GM21529 (cell line): Measurements from ENCODE around the gene CD164L2.
"Not testable (repeated sequence)": the region's sequence is repeated elsewhere in the genome, so short reads cannot be mapped to it uniquely, and the experiment has no call there.

Source experiments
- ATAC-seq: cut with Tn5 transposase; IDR thresholded peaks from one replicate; pipeline ENCODE4 v1.9.1; 2021; ENCODE audit not compliant: unreplicated experiment

The CD164L2 gene

DNA sequence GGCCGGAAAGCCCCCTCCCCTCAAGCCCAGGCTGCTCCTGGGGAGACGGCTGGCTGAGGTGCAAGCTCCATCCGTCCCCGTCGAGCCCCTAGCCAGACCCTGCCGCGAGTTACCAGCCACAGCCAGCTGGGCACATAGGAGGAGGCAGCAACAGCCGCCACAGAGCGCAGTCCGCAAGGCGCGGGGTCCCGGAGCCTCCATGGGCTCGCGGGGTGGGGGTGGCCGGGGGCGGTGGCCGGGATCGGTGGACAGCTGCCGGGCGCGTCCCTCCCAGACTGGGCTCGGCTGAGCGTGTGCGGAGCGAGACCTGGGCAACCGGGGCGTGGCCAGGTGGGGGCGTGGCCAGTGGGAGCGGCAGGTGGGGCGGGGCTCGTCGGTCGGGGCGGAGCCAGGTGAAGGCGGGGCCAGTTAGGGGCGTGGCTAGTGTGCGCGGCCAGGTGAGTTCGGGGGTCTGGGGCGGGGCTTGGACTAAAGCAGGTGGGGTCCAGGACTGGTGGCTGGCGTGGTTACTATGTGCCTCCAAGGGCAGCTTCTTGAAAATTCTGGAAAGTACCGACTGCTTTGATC lies at the start of gene CD164L2:
Gene CD164L2 (minus strand): TSS at position 295 of the 567 bp plus-strand sequence. CDS start 94 bp downstream, at position 201.
- ATAC-seq = no peak

DNA sequence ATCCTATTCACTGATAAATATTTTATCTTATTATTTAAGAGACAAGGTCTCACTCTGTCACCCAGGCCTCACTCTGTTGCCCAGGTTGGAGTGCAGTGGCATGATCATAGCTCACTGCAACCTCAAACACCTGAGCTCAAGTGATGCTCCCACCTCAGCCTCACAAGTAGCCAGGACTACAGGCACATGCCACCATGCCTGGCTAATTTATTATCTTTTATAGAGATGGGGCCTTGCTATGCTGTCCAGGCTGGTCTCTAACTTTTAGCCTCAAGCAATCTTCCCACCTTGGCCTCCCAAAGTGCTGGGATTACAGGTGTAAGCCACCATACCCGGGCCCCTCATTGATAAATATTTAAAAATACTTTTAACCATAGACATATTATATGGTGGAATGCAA lies 49.6 kb upstream of the CD164L2 start:
- not testable (repeated sequence) for ATAC-seq

DNA sequence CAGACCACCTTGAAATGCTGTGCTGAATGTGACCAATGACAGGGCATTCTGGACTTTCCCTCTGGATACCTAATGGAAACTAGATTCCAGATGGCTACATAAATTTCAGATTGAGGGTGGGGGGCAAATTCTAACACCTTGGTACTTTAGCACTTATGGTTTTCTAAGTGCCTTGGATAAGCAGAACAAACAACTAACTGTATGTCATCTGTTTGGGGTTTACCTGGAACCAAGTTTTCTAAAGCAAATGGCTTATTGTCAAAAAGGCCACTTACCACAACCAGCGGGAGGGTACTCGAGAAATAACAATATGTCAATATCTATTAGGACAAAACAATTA lies 48.4 kb upstream of the CD164L2 start:
- ATAC-seq = no peak

DNA sequence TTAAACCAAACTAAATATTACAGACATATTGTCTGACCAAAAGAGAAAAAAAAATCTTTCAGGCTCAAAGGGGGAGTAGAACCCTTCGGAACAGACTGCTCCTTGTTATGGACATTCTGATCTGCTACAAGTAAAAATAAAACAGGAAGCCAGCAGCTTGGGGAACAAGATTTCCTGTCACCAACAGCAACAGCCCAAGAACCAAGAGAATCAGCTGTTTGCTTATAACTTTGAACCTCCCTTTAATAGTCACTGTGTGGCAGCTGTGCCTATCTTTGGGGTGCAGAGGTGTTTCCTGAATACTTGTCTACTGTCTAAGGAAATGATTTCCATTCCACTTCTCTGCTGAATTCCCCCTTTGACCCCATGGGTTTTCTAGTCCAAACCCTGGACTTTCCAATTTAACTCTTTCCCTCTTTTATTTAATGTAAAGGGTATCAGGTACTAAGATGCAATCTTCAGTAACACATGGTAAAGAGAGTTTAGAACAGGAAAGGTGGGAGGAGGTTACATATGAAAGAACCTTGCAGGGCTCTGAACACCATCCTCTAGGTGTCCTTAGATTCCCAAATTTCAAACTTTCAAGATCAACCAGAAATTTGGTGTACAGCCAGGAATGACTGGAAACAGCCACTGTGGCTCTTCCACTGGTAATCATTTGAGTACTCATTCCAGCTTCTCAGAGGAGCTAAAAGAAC lies 47.9 kb upstream of the CD164L2 start:
- no peak for ATAC-seq

DNA sequence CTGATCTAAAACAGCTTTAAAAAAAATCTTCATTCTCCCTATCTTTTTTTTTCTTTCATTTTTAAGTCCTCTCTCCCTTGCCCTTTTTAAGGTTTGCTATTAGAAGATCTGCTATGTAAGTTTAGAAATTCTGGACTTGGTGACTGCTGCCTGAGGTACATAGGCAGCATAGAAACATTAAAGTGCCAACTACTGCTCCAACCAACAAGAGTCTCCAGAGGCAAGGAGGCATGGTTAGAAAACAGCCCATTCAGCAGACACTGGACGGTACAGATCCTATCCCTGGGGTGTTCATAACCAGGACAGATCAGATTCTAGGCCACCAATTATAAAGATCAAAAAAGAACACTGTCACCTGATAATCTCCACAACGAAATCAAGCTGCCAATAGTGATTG lies 45.9 kb upstream of the CD164L2 start:
- ATAC-seq = no peak

DNA sequence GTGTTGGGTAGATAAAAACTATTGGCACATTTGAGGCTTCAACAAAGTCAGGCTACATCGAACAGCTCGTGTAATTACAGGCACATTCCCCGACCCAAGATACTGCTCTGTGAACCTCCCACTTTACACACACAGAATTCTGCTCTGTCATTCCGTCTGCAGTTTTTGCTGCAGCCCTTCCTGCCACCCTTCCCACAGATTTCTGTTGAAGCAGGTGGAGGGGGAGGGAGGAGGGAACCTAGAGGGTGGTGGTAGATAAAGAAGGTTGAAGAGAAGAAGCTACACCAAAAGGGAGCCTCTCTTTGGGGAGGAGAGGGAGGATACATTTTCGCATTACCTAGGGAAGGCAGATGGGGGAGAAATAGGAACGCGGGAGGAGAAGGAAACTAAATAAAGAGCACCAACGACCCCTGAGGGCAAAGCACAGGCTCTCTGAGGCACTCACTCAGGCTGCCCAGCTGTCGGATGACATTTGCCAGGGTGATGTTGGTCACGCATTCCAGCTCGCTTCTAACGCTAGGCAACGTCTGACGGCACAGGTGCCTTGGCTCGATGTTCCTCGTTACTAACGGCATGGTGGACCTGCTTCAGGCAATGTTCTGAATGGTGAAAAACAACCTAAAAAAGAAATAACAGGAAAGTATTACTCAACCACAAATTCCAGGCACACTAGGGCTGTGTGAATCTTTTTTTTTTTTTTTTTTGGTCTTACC lies 45.3 kb upstream of the CD164L2 start:
- no peak for ATAC-seq

DNA sequence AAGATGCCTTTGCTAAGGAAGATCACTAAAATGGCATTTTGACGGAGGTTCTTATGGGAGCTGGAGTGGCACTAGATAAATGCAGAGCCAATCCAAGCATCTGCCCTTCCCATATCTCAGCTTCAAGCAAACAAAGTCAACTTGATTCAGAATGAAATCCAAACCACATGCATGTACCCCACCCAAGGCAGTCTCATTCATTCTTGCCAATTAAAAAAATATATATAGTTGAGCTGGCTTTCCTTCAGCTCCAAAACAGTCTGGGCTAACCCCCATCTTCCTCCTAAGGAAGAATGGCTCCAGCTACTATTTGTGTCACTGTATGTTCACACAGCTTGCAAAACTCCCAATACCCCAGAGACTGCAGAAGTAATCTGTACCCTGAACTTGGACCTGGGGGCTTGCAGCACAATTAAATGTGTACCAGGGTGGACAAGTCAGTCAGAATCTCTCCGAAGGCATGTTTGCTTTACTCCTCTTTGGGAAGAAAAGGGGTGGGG lies 44.7 kb upstream of the CD164L2 start:
- no peak for ATAC-seq

DNA sequence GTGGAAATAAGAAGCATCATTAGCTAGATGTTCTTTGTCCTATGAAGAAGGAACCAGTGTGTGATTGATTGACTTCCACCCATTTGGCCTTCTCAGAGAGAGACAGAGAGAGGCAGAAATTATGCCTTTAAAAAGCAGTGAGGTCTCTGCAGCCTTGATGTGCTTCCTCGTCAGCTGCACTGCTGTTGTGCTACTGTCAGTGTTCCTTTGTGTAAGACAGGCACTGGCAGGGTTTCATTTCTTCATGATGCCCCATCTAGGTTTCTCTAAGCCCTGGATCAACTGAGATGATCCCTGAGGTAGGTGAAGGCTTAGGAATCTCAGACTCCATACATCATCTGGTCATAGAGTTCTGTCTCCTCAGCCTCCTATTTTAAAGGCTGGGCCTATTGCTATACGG lies 44.2 kb upstream of the CD164L2 start:
- ATAC-seq = no peak

DNA sequence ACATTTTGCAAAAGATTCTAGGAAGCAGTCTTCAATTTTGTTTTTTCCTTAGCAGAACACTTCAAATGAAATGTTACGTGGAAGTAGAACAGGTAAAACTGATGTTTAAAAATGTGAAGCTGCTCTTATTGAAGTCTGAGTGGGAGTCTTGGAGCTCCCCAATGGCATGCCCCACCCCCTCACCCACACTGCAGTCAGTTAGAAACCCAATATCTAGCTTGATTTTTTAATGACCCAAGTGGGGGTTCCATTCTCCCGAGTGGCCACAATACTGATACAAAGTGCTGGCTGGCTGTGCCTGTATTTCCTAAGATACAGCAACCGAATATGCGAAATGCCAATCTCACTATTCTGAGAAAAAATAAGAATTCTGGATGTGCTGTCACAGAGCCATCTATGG lies 40.6 kb upstream of the CD164L2 start:
- no peak for ATAC-seq

DNA sequence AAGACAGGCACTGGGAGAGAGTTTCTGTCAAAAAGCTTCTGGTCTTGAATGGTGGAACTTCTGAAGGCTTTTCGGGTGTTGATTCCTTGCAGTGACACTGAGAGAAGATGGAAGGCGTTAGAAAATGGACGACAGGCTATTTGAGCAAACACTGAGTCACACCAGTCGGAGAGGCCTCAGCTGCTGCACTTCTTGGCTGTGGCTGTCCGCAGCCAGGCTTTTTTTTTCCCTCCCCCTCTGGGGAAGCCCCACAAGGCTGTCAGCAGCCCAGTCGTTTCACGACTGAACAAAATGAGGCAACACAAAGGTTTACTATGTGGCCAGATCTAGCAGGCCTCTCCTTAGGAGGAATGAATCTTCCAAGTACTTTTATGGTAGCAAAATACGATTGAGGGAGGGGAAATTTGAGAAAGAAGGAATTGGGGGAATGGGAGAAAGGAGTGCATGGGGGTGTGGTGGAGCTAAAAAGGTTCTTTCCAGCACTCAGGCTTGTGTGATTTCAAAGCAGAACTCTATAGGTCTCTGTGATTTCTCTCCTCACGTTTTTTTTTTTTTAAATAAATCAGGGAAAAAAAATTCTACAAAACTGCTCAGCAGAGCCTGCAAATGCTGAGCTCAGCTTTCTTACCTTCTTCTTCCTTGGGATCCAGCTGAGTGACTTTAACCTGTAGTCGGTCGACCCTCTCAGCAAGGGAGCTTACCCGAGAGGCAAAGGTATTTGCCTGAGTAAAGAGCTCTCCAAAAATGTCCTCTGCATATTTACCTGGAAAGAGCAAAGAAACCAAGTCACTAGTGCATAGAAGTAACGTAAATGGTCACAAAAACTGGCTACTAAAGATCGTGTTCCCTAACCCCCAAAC lies 35.4 kb upstream of the CD164L2 start:
- peak; percentile 68 for ATAC-seq

DNA sequence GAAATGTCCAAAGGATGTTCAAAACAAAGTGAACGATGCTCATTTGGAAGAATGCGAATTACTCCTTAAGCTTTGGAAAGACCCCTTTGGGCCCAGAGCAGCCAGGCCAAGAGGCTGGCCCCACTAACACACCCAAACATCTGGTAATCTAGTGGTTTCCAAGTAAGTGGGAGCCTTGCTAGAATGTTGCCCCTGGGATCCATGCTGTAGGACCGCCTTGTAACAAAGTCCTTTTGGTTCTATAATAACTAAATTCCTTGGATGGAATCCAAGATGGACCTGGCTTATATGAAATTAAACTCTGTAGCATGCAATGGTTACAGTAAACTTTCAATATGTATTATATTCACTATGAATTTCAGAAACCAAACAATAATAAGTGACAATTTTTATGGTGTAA lies 34.6 kb upstream of the CD164L2 start:
- ATAC-seq = no peak

DNA sequence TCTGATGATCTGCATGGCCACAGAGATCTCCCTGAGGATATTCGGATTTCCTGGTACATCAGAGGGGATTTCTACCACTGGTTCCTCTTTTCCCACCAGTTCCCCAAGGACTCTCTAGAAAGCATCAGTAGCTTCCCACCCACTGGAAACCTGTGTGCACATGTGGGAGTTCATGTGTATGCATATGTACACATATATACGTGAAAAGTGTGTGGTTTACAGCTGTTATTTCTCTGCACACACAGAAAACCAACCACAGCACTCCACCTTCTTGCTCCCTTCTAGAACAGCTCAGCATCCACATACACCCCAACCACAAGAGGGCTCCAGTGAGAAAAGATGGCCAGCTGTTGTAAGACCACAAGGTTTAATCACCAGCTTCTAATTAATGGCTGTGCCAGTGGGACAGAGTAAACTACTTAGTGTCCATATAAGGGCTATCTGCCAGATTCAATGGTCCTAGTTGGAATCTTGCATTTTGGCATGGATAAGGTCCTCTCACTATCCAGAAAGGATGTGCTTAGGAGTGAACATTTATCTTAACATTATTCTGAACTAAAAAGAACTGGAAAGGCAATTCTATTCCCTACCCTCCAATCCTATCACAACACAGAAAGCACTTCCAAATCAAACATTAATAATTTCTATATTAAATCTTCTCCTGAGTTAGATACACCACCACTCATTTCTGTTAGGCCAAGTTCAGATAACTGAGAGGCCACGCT lies 33.4 kb upstream of the CD164L2 start:
- no peak for ATAC-seq

DNA sequence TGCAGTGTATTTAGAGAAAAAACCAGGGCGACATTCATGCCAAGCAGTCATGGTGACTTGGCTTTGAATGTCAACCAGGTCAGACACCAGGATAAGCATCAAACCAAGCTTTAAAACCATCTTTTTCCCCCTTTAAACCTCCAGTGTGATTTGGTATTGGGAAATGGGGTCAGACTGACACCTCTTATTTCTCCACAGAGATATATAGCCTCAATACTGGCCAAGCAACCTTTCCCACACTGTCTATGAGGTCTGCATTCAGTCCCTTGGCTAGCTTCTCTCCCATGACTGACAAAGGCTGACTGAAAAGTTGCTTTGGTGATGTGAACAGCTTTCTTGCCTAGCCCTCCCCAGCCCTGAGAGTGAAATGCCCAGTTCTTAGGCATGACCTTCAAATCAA lies 31.0 kb upstream of the CD164L2 start:
- no peak for ATAC-seq

DNA sequence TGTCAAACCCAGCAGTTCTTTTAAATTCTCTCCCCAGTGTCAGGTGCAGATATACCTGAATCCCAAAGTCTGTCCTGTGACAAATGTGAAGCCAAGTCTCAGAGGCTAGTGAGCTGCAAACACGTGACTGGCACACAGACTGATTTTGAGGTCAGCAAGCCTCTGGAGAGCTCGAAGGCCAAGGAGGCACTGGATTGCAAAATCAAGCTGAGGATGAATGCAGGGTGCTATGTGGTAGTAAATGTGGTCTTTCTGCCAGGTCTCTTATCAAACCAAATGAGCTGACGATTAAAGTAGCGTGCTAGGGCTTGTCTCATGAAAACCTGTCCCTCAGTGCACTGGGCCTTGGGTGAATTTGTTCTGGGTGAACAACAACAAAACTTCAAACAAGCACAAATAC lies 29.9 kb upstream of the CD164L2 start:
- ATAC-seq = no peak

DNA sequence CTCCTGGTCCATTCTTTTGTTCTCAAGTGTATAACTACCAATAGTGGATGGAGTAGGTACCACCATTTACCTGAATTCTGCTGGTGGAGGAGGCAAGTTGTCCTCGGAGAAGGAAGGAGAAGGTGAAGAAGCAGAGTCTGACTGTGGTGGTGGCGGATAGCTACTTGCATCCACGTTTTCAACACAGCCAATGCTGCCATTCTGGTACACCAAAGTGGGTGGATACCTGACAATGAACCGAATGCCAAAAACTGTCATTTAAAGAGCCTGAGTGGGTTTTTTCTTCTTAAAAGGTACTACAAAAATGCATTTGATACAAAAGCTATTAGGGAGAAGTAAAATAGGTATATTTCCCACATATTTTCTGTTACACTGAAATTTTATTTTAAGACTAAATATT lies 29.4 kb upstream of the CD164L2 start:
- no peak for ATAC-seq

DNA sequence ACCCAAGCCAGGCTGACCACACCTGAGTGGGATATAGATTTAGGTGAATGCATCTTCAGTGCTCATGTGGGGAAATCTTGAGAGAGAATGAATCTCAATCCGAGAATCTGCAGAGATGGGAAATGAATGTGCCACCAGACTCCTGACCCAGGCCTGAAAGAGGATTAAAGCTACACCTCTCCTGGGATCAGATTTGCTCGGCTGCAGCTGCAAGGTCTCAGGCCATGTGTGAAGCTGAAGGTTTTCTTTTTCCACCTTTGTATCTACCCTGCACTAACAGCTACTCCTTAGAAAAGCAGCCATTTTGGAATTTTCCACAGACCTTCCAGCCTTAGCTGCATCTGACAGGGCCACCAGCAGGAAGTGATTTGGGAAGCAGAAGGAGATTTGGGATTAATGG lies 27.6 kb upstream of the CD164L2 start:
- ATAC-seq = no peak

DNA sequence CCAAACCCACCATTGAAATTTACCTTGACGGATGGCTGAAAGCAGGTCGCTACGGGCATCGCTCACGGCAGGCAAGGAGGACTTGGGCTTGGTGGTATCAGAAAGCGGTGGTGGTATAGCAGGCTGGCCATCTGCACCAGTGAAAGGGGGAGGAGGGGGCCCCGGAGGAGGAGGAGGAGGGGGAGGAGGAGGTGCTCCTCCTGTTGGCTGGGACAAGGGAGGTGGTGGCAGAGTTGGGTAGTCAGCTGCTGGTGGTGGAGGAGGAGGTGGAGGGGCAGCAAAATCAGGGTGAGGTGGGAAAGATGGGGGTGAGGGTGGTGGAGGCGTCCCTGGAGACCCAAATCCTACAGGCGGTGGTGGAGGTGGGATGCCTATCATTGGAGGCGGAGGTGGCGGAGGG lies 26.5 kb upstream of the CD164L2 start:
- no peak for ATAC-seq

DNA sequence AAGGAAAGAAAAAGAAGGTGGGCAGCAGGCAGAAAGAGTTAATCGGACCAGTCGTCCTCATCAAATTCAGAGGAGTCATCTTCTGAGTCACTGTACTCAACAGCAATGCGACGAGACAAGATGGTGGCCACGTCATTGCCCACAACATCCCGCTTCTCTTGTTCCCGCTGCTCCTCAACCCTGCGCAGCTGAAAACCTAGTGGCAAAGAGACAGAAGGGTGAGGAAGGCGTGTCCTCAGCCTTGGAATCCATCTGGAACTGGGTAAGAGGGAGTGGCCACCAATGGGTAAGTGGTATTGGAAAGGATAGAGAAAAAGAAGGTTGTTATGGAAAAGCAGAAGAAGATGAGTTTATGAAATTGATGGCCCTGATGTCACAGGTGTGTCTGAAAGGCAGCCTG lies 25.0 kb upstream of the CD164L2 start:
- no peak for ATAC-seq

DNA sequence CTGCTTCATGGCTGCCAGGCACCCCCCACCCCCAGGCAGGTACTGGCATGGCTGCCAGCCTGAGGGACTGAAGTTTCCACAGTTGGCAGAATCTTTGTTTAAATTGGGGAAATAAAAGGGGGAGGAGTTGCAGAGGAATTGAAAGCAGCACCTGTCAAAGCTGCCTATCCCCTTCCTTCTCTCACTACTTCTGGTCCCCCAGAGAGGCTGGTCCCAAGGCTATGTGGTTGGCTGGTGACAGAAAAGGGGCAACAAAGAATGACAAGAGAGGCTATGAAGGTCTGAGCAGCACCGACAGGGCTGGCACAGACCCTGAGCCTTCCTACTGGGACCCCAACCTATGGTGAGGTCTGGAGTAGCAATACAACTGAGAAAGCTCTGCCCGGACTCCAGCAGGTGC lies 23.7 kb upstream of the CD164L2 start:
- ATAC-seq = not testable (repeated sequence)

DNA sequence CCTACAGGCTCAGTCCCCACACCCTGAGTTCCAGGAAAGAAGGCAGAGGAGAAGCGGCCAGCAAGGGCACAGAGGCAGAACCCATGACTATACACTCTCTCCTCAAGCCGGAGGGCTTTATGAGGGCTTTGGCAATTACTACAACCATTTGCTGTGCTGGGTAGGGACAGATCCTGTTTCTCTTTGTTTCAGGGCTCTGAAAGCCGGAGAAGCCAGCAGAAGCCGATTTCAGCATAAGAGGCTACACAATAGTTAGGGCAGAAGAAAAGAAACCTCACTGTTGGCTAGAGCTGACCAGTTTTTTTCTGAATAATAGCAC lies 23.2 kb upstream of the CD164L2 start:
- no peak for ATAC-seq
